Stimulated activated CD8-positive, alpha-beta memory T cell treated with anti-CD3 and anti-CD28 coated beads, Interleukin-7, amount 100 ng/mL, for 1 hour (primary cell): ENCODE results near the gene CLCNKA.
"Not testable (repeated sequence)": the region's sequence is repeated elsewhere in the genome, so short reads cannot be mapped to it uniquely, and the experiment has no call there.

Source experiments
- DNase-seq, 2 donors: peaks; one replicate each; pipeline ENCODE4 v3.0.0-alpha.2; 2020; ENCODE audit warnings: low read depth in 2 of 2

Gene CLCNKA

GRCh38 chr1:16021681-16022080 lies at the start of gene CLCNKA:
Gene CLCNKA, plus strand, starts transcription at chr1:16022036. Its CDS starts 584 bp downstream, at chr1:16022620.
- no peak for DNase-seq

GRCh38 chr1:15972409-15972808 lies 49.4 kb upstream of the CLCNKA start:
- DNase-seq: no peak

GRCh38 chr1:15973772-15974171 lies 48.1 kb upstream of the CLCNKA start:
- DNase-seq: no peak

GRCh38 chr1:15974855-15975254 lies 47.0 kb upstream of the CLCNKA start:
- DNase-seq: no peak

GRCh38 chr1:15975358-15975804 lies 46.5 kb upstream of the CLCNKA start:
- DNase-seq: peak; percentile 46 to 54

- peak; percentile 89 to 93 for DNase-seq
Measured at GRCh38 chr1:15975805-15976680, 45.8 kb upstream of the CLCNKA start, which contains the start of gene ZBTB17. Gene ZBTB17, minus strand, starts transcription at chr1:15976101. Its CDS starts 27,606 bp downstream, at chr1:15948495.

GRCh38 chr1:15977947-15978346 lies 43.9 kb upstream of the CLCNKA start:
- DNase-seq: not testable (repeated sequence)

- no peak for DNase-seq
Measured at GRCh38 chr1:15981679-15982078, 40.2 kb upstream of the CLCNKA start.

GRCh38 chr1:15983275-15983674 lies 38.6 kb upstream of the CLCNKA start:
- DNase-seq: no peak

- no peak for DNase-seq
Measured at GRCh38 chr1:15985611-15986297, 36.1 kb upstream of the CLCNKA start.

- no peak for DNase-seq
Measured at GRCh38 chr1:15988856-15989736, 32.7 kb upstream of the CLCNKA start.

- no peak for DNase-seq
Measured at GRCh38 chr1:15989776-15990175, 32.1 kb upstream of the CLCNKA start.

GRCh38 chr1:15991427-15992186 lies 30.2 kb upstream of the CLCNKA start:
- DNase-seq: no peak

- no peak for DNase-seq
Measured at GRCh38 chr1:15992187-15992553, 29.7 kb upstream of the CLCNKA start.

GRCh38 chr1:15992582-15993500 lies 29.0 kb upstream of the CLCNKA start:
- no peak for DNase-seq

GRCh38 chr1:15993666-15994065 lies 28.2 kb upstream of the CLCNKA start:
- no peak for DNase-seq

GRCh38 chr1:15994081-15994480 lies 27.8 kb upstream of the CLCNKA start:
- no peak for DNase-seq

- no peak for DNase-seq
Measured at GRCh38 chr1:15994590-15995351, 27.1 kb upstream of the CLCNKA start.

GRCh38 chr1:15997076-15997585 lies 24.7 kb upstream of the CLCNKA start:
- no peak for DNase-seq
